ENCODE data around the gene ATN1.
A peak's percentile ranks its signal among the peaks of the same experiment; 100 is the strongest.

Gene ATN1

GRCh38 chr12:6946920-6947374 lies 19.2 kb downstream of the ATN1 start (continued):
- TF ChIP-seq SP2 (tag by site-specific recombination; IDR thresholded peaks at IDR 0.05) (no peak), KLF9 (tag by site-specific recombination; IDR thresholded peaks at IDR 0.05; ENCODE audit: low read depth) (no peak), ZNF777 (tag by site-specific recombination; IDR thresholded peaks at IDR 0.05; ENCODE audit: borderline replicate concordance) (0 out of 2 replicates have a peak, but pooled peaks have one; percentile 45), ZNF292 (tag by site-specific recombination; IDR thresholded peaks at IDR 0.05; ENCODE audit: borderline replicate concordance, low read depth) (no peak), YY1 (tag by site-specific recombination; IDR thresholded peaks at IDR 0.05) (no peak), ZFP41 (tag by site-specific recombination; IDR thresholded peaks at IDR 0.05; ENCODE audit: borderline replicate concordance) (no peak), SP3 (tag by site-specific recombination; IDR thresholded peaks at IDR 0.05) (no peak), ZNF558 (tag by site-specific recombination; IDR thresholded peaks at IDR 0.05) (no peak), ZNF596 (tag by site-specific recombination; IDR thresholded peaks at IDR 0.05) (no peak), ZNF704 (tag by site-specific recombination; IDR thresholded peaks at IDR 0.05) (no peak), ZNF791 (tag by site-specific recombination; IDR thresholded peaks at IDR 0.05) (no peak), YY2 (tag by site-specific recombination; IDR thresholded peaks at IDR 0.05) (no peak), EGR2 (tag by site-specific recombination; IDR thresholded peaks at IDR 0.05; ENCODE audit: low read depth) (no peak), BCL6B (tag by site-specific recombination; IDR thresholded peaks at IDR 0.05) (no peak), MZF1 (tag by site-specific recombination; IDR thresholded peaks at IDR 0.05; ENCODE audit: borderline replicate concordance) (no peak), ZNF148 (tag by site-specific recombination; IDR thresholded peaks at IDR 0.05; ENCODE audit: borderline replicate concordance) (no peak), REPIN1 (tag by site-specific recombination; IDR thresholded peaks at IDR 0.05; ENCODE audit: low read depth) (no peak), SP7 (tag by site-specific recombination; IDR thresholded peaks at IDR 0.05) (no peak), ZNF26 (tag by site-specific recombination; IDR thresholded peaks at IDR 0.05) (no peak), GLI4 (tag by site-specific recombination; IDR thresholded peaks at IDR 0.05) (0 out of 2 replicates have a peak, but pooled peaks have one; percentile 17), SCRT1 (tag by site-specific recombination; IDR thresholded peaks at IDR 0.05; ENCODE audit: borderline replicate concordance) (peak; percentile 94)

- Histone ChIP-seq H3K36me3 (ENCODE audit: control insufficient read depth in 2 of 2, insufficient read depth in 1 of 2, low read length in 2 of 2) (peaks cover 0 to 10% of the 10 kb centered on the region in 2 experiments; a peak in 1 of 3 replicates), H3K9me3 (ENCODE audit: control insufficient read depth, insufficient read depth, low read depth, low read length) (no peaks in the 10 kb centered on the region), H3K4me1 (ENCODE audit: control insufficient read depth, insufficient read depth, low read length) (peaks cover 14% of the 10 kb centered on the region), H3K27ac (ENCODE audit: extremely low read depth, low read depth, low read length) (no peak overlapping the region), H3K4me3 (ENCODE audit: low read depth, low read length) (no peak overlapping the region)
- TF ChIP-seq ZNF747 (tag by site-specific recombination; IDR thresholded peaks at IDR 0.05) (no peak), BCL11B (tag by site-specific recombination; IDR thresholded peaks at IDR 0.05; ENCODE audit: low read depth) (no peak), ZNF10 (tag by site-specific recombination; IDR thresholded peaks at IDR 0.05) (no peak), ZBTB49 (tag by site-specific recombination; IDR thresholded peaks at IDR 0.05; ENCODE audit: low read depth) (0 out of 2 replicates have a peak, but pooled peaks have one; percentile 5), ZNF37A (tag by site-specific recombination; IDR thresholded peaks at IDR 0.05) (no peak)
- ChIA-PET POLR2A (interaction anchor here (0.7 to 4.9 kb wide), 5 partner anchors 21 to 988 kb away, joined by 3 to 32 read pairs (median 6); partner anchors contain the start of genes LPCAT3 and SLC2A3), CTCF (interaction anchor here (0.7 to 6.8 kb wide), 6 partner anchors 9 to 145 kb away, joined by 3 to 138 read pairs (median 4); no protein-coding TSS in a partner anchor)
These were observed 19.9 kb downstream of the ATN1 start for GRCh38 chr12:6947615-6948014.
